SK-N-SH treated with all-trans-retinoic acid at 6 μM for 48 hours (cell line): ENCODE data around the gene TIAM1.

ENCODE experiments used
- ATAC-seq: fragments of 200-7000 bp; cut with Tn5 transposase; 3 replicates; pipeline ENCODE4 v1.9.1; 2020; ENCODE audit warnings: mild to moderate bottlenecking, moderate library complexity
- ARNTL ChIP-seq: fragments of 450-650 bp; formaldehyde crosslinking; IDR thresholded peaks from 2 replicates; pipeline ENCODE4 v1.5.0; 2020; ENCODE audit warnings: low read depth, mild to moderate bottlenecking, moderate library complexity, borderline replicate concordance
- BACH2 ChIP-seq: fragments of 250-450 bp; sonication (Bioruptor Pico); IDR thresholded peaks from 2 replicates; pipeline ENCODE4 v1.9.0; 2021; ENCODE audit warnings: mild to moderate bottlenecking, borderline replicate concordance
- CREB5 ChIP-seq: fragments of 250-450 bp; sonication (Bioruptor Pico); IDR thresholded peaks from 2 replicates; pipeline ENCODE4 v1.5.1; 2020; ENCODE audit warnings: low read depth, mild to moderate bottlenecking, moderate library complexity
- CSRNP3 ChIP-seq: fragments of 250-450 bp; sonication (Bioruptor Pico); IDR thresholded peaks from 2 replicates; pipeline ENCODE4 v1.5.1; 2021; ENCODE audit warnings: mild to moderate bottlenecking, moderate library complexity
- ESRRG ChIP-seq: fragments of 250-450 bp; sonication (Bioruptor Pico); IDR thresholded peaks from 2 replicates; pipeline ENCODE4 v1.6.1; 2021; ENCODE audit warnings: mild to moderate bottlenecking
- GLIS3 ChIP-seq: fragments of 250-450 bp; sonication (Bioruptor Pico); IDR thresholded peaks from 2 replicates; pipeline ENCODE4 v1.5.0; 2020; ENCODE audit warnings: mild to moderate bottlenecking, moderate library complexity
- ISL1 ChIP-seq: fragments of 250-450 bp; sonication (Bioruptor Pico); IDR thresholded peaks from 2 replicates; pipeline ENCODE4 v2.1.2; 2022; ENCODE audit warnings: mild to moderate bottlenecking, moderate library complexity
- OSR1 ChIP-seq: fragments of 250-450 bp; sonication (Bioruptor Pico); IDR thresholded peaks from 2 replicates; pipeline ENCODE4 v1.8.0; 2022; ENCODE audit warnings: moderate library complexity, mild to moderate bottlenecking, inconsistent platforms
- POU6F1 ChIP-seq: fragments of 250-450 bp; sonication (Bioruptor Pico); IDR thresholded peaks from 2 replicates; pipeline ENCODE4 v1.8.0; 2021; ENCODE audit warnings: low read depth, mild to moderate bottlenecking, moderate library complexity, borderline replicate concordance
- PPARA ChIP-seq: fragments of 250-450 bp; sonication (Bioruptor Pico); IDR thresholded peaks from 2 replicates; pipeline ENCODE4 v1.5.0; 2020; ENCODE audit warnings: mild to moderate bottlenecking, borderline replicate concordance
- SNAI2 ChIP-seq: fragments of 250-450 bp; sonication (Bioruptor Pico); IDR thresholded peaks from 2 replicates; pipeline ENCODE4 v1.5.0; 2020; ENCODE audit warnings: mild to moderate bottlenecking, moderate library complexity
- TCF4 ChIP-seq: fragments of 250-450 bp; sonication (Bioruptor Pico); IDR thresholded peaks from 2 replicates; pipeline ENCODE4 v1.8.0; 2021; ENCODE audit warnings: mild to moderate bottlenecking, moderate library complexity, borderline replicate concordance
- TSHZ2 ChIP-seq: fragments of 250-450 bp; sonication (Bioruptor Pico); IDR thresholded peaks from 2 replicates; pipeline ENCODE4 v1.5.0; 2020; ENCODE audit warnings: mild to moderate bottlenecking, moderate library complexity
- ZC3H10 ChIP-seq: fragments of 250-450 bp; sonication (Bioruptor Pico); IDR thresholded peaks from 2 replicates; pipeline ENCODE4 v1.5.1; 2021; ENCODE audit warnings: mild to moderate bottlenecking, moderate library complexity
- ZFP3 ChIP-seq: fragments of 250-450 bp; sonication (Bioruptor Pico); IDR thresholded peaks from 2 replicates; pipeline ENCODE4 v1.5.0; 2020; ENCODE audit warnings: mild to moderate bottlenecking, moderate library complexity
- ZFP30 ChIP-seq: fragments of 450-650 bp; formaldehyde crosslinking; IDR thresholded peaks from 2 replicates; pipeline ENCODE4 v1.5.0; 2022; ENCODE audit warnings: mild to moderate bottlenecking, moderate library complexity
- ZNF565 ChIP-seq: fragments of 450-650 bp; formaldehyde crosslinking; conservative IDR thresholded peaks from 2 replicates; pipeline ENCODE4 v1.5.0; 2020; ENCODE audit warnings: low read depth, mild to moderate bottlenecking, moderate library complexity
- ZNF8 ChIP-seq: fragments of 450-650 bp; formaldehyde crosslinking; IDR thresholded peaks from 2 replicates; pipeline ENCODE4 v1.5.0; 2020; ENCODE audit warnings: mild to moderate bottlenecking, moderate library complexity
- TF ChIP-seq, protein P1 (sequence below): fragments of 250-450 bp; sonication (Bioruptor Pico); IDR thresholded peaks from 2 replicates; pipeline ENCODE4 v1.8.0; 2020; ENCODE audit warnings: mild to moderate bottlenecking, moderate library complexity, borderline replicate concordance

TIAM1 gene

DNA sequence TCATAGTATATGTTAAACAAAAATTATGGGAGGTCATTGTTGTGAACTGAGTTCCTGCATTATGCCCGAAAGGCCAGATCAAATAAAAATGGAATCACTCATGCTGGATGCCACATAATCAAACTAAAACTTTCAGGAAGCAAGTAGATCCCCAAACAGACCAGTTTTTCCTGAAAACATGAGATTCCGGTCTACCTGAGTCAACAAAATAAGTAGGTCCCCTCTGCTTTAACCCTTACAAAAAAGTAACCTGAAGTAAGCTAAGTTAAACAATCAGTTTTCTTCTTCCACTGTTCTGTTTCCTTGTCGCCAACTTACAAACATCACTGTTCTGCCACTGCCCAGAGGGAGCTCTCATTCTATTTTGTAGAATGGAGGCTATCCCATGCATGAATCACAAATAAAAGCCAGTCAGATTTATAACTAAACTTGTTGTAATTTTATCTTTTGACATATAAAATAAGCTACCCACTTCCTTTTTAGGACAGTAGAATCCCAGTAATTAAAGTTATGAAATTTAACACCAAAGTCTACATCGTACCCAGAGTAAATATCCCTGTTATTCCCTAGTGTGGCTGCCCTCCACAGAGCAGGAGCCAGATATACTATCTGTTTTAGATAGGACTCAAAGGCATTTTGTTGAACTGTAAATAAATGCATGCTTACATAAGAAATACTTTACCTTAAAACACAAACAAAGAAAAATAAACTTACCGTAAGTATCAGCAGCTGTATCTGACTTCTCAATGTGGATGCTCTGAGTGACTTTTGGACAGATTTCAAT lies 149.4 kb downstream of the TIAM1 start:
- no peak for ATAC-seq
- no peak for TF ChIP-seq BACH2 (CRISPR knock-in tag)
- no peak for TF ChIP-seq GLIS3
- TF ChIP-seq ZFP3 (CRISPR knock-in tag) = no peak
- no peak for TF ChIP-seq TSHZ2
- no peak for TF ChIP-seq OSR1
- no peak for TF ChIP-seq ZC3H10 (CRISPR knock-in tag)
- TF ChIP-seq ZFP30 (CRISPR knock-in tag) = no peak
- no peak for TF ChIP-seq CREB5
- no peak for TF ChIP-seq ARNTL (CRISPR knock-in tag)
- no peak for TF ChIP-seq ZNF8 (CRISPR knock-in tag)

- TF ChIP-seq SNAI2 (CRISPR knock-in tag) = no peak
- TF ChIP-seq TSHZ2 = no peak
- TF ChIP-seq, protein P1, sequence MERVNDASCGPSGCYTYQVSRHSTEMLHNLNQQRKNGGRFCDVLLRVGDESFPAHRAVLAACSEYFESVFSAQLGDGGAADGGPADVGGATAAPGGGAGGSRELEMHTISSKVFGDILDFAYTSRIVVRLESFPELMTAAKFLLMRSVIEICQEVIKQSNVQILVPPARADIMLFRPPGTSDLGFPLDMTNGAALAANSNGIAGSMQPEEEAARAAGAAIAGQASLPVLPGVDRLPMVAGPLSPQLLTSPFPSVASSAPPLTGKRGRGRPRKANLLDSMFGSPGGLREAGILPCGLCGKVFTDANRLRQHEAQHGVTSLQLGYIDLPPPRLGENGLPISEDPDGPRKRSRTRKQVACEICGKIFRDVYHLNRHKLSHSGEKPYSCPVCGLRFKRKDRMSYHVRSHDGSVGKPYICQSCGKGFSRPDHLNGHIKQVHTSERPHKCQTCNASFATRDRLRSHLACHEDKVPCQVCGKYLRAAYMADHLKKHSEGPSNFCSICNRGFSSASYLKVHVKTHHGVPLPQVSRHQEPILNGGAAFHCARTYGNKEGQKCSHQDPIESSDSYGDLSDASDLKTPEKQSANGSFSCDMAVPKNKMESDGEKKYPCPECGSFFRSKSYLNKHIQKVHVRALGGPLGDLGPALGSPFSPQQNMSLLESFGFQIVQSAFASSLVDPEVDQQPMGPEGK (CRISPR knock-in tag) = no peak
- no peak for TF ChIP-seq ZNF565 (CRISPR knock-in tag)
- no peak for TF ChIP-seq ZFP3 (CRISPR knock-in tag)
- TF ChIP-seq ISL1 (CRISPR knock-in tag) = no peak
- no peak for TF ChIP-seq PPARA (CRISPR knock-in tag)
- no peak for TF ChIP-seq GLIS3
- TF ChIP-seq POU6F1 = no peak
- ATAC-seq = no peak
Measured at GRCh38 chr21:31193761-31194160, 150.3 kb downstream of the TIAM1 start.

- no peak for ATAC-seq
- TF ChIP-seq, protein P1 (CRISPR knock-in tag) = no peak
- no peak for TF ChIP-seq ESRRG (CRISPR knock-in tag)
- no peak for TF ChIP-seq ISL1 (CRISPR knock-in tag)
- no peak for TF ChIP-seq ZFP30 (CRISPR knock-in tag)
- TF ChIP-seq ZFP3 (CRISPR knock-in tag) = no peak
- TF ChIP-seq TSHZ2 = no peak
- TF ChIP-seq TCF4 (CRISPR knock-in tag) = no peak
- TF ChIP-seq BACH2 (CRISPR knock-in tag) = no peak
- TF ChIP-seq ZC3H10 (CRISPR knock-in tag) = no peak
- no peak for TF ChIP-seq ZNF8 (CRISPR knock-in tag)
- no peak for TF ChIP-seq CSRNP3 (CRISPR knock-in tag)
Measured at GRCh38 chr21:31191553-31191952, 152.5 kb downstream of the TIAM1 start.
